Glomerular visceral epithelial cell (primary cell): Measurements from ENCODE around the gene IMMT.

ENCODE experiments used
- DNase-seq: peaks from one replicate; pipeline ENCODE4 v3.0.0-alpha.2; 2016; ENCODE audit errors: extremely low spot score

The IMMT gene

DNA sequence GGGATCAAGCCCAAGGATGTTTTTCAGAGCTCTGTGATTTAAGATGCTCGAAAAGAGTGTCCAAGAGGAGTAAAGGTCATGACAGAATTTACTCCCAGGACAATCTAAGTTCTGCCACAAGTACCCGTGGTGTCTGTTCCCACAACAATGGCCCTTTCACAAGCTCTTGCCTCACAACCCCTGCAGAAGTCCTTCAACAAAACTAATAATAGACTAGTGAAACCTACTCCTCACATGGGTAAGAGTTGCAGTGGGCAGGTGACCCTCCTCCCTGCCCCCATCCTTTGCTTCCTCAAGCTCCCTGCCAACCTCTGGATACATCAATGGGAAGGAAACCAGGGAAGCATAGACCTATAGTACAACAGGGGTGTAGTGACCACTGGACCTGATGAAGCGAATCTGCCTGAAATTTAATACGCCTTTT, 54.3 kb downstream of the IMMT start:
- no peak for DNase-seq

DNA sequence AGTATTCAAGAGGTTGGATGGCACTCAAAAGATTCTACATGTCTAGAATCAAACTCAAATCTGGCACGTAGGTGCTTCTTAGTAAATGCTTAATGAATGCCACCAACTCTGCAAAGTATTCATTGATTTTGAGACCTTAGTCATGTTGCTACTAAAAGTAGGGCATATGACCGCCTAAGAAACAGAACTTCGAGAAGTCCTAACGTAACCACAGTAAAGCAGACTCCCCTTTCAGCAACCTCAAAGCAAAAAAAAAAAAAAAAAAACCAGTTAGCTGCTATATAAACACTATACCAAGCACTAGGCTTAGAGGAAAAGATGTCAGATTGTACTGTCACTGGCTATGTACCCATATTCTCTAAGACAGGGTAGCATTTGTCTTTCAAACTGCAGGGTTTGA, 55.3 kb downstream of the IMMT start:
- no peak for DNase-seq

DNA sequence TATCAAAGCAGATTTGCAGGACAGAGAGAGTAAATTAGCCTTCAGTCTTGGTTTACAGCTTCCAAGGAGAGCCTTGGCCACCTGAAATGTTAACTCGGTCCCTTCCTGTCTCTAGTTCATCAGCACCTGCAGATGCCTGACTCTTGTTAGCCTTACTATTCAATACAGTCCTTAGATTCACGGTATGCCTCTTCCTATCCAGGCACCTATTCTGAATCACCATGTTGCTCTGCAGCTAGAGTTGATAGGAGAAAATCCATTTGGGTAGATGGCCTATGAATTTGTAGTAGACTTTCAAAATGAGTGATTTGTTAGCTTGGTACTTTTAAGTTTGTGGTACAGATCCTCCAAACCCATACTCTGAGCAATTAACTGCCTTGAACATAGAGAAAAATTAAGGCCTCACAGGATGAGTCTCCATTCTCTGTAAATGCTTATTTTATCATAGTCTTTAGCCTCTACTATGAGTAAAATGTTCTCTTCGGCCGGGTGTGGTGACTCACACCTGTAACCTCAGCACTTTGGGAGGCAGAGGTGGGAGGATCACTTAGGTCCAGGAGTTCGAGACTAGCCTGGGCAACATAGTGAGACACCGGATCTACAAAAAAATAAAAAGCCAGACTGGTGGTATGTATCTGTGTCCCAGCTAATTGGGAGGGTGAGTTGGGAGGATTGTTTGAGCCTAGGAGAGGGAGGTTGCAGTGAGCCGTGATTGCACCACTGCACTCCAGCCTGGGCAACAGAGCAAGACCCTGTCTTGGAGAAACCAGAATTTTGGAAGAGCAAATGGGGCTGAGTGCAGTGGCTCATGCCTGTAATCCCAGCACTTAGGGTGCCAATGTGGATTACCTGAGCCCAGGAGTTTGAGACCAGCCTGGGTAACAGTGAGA, 56.3 kb downstream of the IMMT start:
- no peak for DNase-seq

DNA sequence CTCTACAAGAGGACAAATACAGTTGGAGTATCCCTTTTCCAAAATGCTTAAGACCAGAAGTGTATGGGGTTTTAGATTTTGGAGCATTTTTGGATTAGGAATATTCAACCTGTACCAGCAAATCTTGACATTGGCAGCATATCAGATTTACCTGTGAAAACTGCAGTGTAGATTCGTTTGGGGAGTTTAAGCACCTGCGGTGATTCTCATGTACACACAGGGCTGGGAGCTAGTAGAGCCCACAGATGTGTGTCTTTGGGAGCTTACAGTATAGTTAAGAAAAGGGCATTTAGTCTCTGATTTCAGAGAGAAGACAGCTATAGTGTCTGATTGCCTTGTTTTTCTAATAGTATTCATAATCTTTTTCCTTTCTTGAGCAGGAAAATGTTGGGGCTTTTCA, 59.1 kb downstream of the IMMT start:
- no peak for DNase-seq

DNA sequence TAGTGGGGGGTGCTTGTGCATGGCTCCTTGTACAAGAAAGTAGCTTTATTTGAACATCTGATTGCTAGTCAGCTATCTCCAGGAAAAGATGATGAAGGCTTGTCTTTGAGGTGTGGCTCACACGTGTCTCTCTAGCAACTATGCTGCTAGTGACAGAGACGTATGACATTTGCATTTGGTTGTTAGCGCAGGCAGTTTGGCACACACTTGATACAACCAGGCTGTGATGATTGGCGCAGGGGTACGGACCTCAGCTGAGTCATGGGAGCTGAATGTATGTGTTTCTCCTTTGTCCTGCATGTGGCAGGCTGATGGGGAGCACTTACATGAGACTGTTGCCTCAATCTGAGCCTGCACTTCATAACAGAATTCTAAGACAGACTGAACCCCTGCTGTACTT, 59.6 kb downstream of the IMMT start:
- DNase-seq: no peak

DNA sequence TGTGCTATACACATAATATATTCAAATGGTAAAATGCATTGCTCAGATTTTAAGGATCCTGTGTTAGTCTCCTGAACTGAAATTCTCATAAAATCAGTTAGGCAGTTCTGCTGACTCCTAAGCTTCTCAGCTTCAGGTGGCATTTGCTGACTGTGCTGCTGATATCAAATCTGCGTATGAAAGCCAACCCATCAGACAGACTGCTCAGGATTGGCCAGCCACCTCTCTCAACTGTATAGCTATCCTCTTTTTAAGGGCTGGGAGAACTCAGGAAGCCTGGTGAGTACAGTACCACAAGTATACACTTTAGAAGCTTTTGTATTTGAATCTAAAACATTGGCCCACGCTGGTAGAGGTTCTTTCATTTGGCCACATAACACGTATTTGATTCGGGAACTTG, 60.6 kb downstream of the IMMT start:
- no peak for DNase-seq

DNA sequence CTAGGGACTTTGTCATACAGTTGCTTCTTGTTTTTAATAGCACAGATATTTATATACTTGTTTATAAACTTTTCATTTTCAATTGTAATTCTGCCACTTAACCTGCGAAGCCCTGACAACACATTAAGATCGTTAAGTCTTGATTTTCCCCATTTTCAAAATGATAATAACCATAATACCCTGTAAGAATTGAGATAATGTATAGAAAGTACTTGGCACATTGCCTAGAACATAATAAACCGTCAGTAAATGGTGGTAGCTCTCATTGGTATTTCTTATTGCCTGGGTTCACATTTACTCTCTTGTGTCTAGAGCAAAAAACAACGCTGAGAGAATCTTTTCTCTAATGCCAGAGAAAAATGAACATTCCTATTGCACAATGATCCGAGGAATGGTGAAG, 70.6 kb downstream of the IMMT start:
- no peak for DNase-seq

DNA sequence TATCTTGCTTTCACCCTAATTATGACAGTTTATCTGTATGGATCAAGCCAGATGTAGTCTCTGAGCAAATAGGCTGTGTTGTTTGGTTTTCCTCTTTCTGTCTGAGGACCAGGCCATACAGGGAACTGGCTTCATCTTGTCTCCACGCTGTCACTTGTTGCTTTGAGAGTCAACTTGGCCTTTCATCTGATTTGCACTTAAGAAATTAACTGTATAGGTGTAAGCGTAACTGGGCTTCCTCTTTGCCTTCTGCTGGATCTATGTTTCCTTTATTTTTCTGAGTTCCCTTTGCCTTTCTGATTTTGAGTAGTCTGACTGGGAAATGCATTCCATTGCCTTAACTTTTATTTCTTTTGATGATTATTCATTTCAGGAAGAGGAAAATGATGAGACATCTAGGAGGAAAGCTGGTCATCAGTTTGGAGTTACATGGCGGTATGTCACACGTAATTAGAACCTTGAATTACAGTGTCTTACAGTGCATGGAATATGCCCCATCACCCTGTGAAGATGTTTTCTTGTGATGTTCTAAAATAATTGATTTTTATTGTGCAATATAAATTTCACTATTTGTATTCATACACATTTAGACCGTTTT, 71.8 kb downstream of the IMMT start:
- no peak for DNase-seq

DNA sequence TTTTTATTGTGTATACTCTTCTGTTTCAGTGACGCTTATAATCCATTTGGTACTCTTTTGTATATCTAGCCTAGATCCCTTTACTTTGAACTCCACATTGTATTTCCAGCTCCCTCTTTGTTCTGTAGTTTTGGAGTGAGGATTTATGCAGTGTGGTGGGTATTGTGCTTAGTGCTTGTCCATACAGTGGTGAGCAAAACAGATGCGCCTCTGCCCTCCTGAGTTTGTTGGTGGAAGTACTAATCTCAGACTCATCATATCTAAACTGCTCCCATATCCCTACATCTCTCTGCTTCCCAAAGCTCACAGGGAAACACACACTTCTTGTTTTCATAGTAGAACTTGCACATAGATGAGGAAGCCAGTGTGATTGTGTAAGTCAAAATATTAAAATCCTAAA, 77.1 kb downstream of the IMMT start:
- DNase-seq: no peak

DNA sequence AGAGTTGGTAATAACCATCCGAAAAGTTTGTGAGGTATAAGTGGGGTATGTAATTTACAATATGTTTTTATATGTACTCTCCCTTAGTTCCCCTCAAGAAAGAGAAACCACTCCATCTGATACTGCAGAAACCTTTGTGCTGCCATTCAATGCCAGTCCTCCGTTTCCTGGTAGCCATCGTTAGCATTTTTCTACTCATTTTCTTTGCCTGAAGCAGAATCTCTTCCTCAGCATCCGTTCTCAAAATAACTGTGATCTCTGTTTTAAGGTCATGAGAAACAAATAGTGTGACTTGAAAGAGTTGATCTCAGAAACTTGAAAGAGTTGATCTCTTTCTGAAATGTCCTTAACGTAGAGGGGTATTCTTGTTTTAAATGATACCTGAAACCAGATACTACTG, 88.2 kb downstream of the IMMT start:
- DNase-seq: no peak

DNA sequence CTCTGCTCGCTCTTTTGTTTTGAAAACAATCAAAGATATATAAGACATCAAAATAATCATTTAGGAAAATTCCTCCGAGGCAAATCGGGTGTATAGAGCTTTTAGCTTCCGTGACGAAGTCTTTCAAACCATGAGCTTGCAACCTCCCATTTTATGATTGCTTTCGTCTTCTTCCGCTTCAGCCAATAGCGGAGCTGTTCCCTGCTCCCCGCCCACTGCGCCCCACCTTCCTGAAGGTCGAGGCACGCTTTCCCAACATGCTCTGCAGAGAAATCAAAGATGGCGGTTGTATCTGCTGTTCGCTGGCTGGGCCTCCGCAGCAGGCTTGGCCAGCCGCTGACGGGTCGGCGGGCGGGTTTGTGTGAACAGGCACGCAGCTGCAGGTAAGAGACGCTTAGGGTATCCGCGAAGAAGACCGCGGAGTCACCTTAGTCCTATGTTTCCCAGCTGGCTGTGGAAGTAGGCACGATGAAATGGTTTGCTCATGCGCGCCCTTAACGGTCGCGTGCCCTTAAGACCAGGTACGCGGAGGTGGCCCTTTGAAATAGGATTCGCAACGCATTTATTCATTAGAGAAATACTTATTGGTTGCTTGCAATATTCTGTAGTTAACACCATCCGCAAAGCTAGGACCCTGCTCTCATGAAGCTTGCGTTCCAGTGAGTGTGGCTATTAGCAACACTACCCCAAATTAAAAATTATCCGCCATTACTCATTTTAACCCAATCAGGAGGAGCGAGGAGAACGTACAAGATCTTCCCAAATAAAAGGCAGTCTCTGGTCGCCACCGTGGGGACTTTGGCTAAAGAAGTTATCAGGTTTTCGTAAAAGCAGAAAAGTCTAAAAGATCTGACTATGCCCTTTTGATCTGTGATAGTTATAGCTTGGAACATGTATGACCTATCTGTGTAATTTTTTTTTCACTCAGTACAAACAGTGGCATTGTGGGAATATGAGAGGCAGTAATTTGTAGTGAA, 89.0 kb downstream of the IMMT start, which contains the start of gene PTCD3:
TSS of gene PTCD3 (plus strand) at position 267 of the 977 bp plus-strand sequence. CDS start at position 280, 13 bp downstream.
- DNase-seq: peak; percentile 89

DNA sequence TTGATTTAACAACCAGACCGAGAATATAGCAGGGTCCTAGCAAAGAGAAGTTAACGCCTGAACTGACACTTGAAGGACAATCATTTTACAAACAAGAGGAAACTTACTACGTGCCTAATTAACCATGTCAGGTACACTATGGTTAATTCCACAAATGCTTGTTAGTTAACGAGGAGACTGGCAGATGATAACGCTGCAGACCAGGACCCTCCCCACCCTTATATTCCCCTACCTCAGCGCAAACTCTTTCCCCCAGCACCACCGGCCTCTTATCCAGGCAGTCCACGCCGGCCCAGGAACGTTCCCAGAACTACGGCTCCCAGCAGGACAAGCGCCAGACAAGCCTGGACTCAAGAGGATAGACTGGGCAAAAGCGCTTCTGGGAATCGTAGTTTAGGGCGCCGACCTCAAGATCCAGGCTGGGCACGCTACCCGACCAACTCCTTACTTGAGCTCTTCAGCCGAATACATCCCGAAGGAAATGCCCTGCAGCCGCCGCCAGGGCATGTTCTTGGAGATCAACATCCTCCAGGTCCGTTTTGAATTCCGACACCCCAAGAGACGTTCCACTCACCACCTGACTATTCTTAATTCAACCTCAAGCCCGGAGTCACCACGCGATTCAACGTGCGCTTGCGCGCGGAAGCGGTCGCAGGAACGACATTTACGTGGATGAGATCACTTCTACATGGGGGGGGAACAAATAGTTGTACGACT, 89.9 kb downstream of the IMMT start, which contains the start of gene POLR1A:
TSS of gene POLR1A (minus strand) at position 635 of the 717 bp plus-strand sequence. CDS start at position 525, 110 bp downstream.
- DNase-seq: peak; percentile 85

DNA sequence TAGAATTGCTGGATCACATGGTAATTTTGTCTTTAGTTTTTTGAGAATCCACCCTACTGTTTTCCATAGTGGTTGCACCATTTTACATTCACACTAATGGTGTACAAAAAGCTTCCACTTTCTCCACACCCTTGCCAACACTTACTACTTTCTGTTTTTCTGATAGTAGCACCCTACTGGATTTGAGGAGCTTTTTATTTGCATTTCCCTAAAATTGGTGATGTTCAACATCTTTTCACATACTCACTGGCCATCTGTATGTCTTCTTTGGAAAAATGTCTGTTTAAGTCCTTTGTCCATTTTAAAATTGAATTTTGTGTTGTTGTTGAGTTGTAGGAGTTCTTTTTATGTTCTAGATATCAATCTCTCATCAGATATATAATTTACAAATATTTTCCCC, 93.1 kb downstream of the IMMT start:
- DNase-seq: no peak

DNA sequence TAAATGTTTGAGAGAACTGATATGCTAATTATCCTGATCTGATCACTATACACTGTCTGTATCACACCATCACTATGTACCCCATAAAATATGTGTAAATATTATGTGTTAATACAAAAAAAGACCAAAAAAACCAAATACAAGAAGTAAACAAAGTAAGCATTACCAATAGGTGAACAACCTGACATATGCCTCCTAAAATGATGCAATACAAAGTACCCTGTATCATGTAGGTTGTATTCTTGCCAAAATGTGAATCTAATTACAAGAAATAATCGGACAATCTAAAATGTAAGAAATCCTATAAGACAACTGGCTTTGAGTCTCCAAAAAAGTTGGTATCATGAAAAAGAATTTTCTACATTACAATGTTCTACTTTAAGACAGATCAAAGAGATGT, 97.3 kb downstream of the IMMT start:
- no peak for DNase-seq

DNA sequence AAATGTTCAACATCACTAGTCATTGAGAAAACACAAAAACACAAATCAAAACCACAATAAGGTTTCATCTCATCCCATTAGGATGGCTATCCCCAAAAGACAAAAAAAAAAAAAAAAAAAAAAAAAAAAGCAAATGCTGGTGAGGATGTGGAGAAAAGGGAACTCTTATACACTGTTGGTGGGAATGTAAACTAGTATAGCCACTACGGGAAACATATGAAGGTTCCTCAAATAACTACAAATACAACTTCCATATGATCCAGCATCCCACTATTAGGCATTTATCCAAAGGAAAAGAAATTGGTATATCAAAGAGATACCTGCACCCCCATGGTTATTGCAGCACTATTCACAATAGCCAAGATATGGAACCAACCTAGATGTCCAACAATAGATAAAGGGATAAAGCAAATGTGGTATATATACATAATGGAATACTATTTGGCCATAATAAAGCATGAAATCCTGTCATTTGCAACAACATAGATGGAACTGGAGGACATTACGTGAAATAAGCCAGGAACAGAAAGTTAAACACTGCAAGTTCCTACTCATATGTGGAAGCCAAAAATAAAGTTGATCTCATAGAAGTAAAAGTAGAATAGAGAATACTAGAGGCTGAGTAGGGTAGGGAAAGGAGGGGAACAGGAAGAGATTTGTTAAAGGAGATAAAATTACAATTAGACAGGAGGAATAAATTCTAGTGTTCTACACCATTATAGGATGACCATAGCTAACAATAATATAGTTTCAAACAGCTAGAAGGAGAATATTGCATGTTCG, 98.0 kb downstream of the IMMT start:
- no peak for DNase-seq

DNA sequence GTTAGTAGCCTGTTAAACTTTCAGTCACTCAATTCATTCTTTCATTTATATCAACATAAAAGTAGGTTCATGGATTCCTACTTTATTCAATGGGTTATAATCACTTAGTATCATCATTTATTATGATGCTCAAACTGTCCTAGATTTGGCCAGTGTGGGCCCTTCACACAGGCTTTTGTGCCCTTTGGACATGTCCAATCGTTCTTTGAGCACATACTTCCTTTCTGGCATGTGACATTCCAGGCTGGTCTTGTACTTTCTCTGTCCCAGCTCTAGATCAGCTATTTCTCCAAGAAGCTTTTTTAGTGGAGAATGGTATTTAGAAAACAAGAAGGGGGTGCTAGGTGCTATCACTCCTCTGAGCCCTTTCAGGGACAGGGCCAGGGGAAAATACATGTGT, 101.0 kb downstream of the IMMT start:
- DNase-seq: no peak
